Measurements from ENCODE around the gene PRKAA1.

PRKAA1 gene

GRCh38 chr5:40798012-40798800 lies at the start of gene PRKAA1:
TSS of gene PRKAA1 (minus strand) at chr5:40798374. CDS start at chr5:40798189, 185 bp downstream.
- peak; percentile 87 to 91 for DNase-seq

- no peak for DNase-seq
Measured at GRCh38 chr5:40847525-40847924, 49.4 kb upstream of the PRKAA1 start.

GRCh38 chr5:40846371-40846770 lies 48.2 kb upstream of the PRKAA1 start:
- no peak for DNase-seq

GRCh38 chr5:40844565-40844964 lies 46.4 kb upstream of the PRKAA1 start:
- no peak for DNase-seq

GRCh38 chr5:40842351-40842750 lies 44.2 kb upstream of the PRKAA1 start:
- DNase-seq = no peak

- no peak for DNase-seq
Measured at GRCh38 chr5:40841068-40841805, 43.1 kb upstream of the PRKAA1 start, which contains the start of gene CARD6. TSS of gene CARD6 (plus strand) at chr5:40841367. CDS start at chr5:40841383, 16 bp downstream.

GRCh38 chr5:40838086-40838485 lies 39.9 kb upstream of the PRKAA1 start:
- no peak for DNase-seq

GRCh38 chr5:40834849-40835787 lies 36.9 kb upstream of the PRKAA1 start, which contains the start of gene RPL37:
TSS of gene RPL37 (minus strand) at chr5:40835222. CDS start at chr5:40835185, 37 bp downstream.
- peak; percentile 86 to 92 for DNase-seq

- peak; percentile 29 to 45 for DNase-seq
Measured at GRCh38 chr5:40834391-40834848, 36.2 kb upstream of the PRKAA1 start.

- DNase-seq = no peak
Measured at GRCh38 chr5:40833712-40834229, 35.6 kb upstream of the PRKAA1 start.

- no peak for DNase-seq
Measured at GRCh38 chr5:40832345-40832744, 34.2 kb upstream of the PRKAA1 start.

- DNase-seq = no peak
Measured at GRCh38 chr5:40831346-40832210, 33.4 kb upstream of the PRKAA1 start.

GRCh38 chr5:40829748-40830533 lies 31.8 kb upstream of the PRKAA1 start:
- no peak for DNase-seq

GRCh38 chr5:40828690-40829661 lies 30.8 kb upstream of the PRKAA1 start:
- no peak for DNase-seq

- DNase-seq = no peak
Measured at GRCh38 chr5:40828021-40828631, 30.0 kb upstream of the PRKAA1 start.

GRCh38 chr5:40827188-40827977 lies 29.2 kb upstream of the PRKAA1 start:
- DNase-seq = no peak

- no peak for DNase-seq
Measured at GRCh38 chr5:40826489-40827187, 28.5 kb upstream of the PRKAA1 start.
